Activated CD8-positive, alpha-beta T cell treated with anti-CD3 and anti-CD28 coated beads, Interleukin-2, amount 10 ng/mL, durations not matched to agents 7 days and 5 days (primary cell): ENCODE results near the gene ANTXR1. TPM values are rescaled to one million over a fixed set of nuclear protein-coding genes. Genes with fewer than 3 reads are reported as not detected.

Source experiments
- ATAC-seq: fragments of 150-1000 bp; cut with Tn5 transposase; one replicate; pipeline ENCODE4 v1.10.0; 2021; ENCODE audit warnings: moderate library complexity
- CTCF ChIA-PET: fragments of 350-600 bp; sonication (Branson Sonifier 250); formaldehyde crosslinking; loops from one replicate; lab custom pipeline; 2021; ENCODE audit warnings: antibody characterized with exemption; lab: Charles Lee
- POLR2A ChIA-PET: fragments of 350-600 bp; sonication (Branson Sonifier 250); formaldehyde crosslinking; loops from one replicate; lab custom pipeline; 2021; ENCODE audit warnings: antibody characterized with exemption; lab: Charles Lee
- DNase-seq: peaks from one replicate; pipeline ENCODE4 v3.0.0-alpha.2; 2020
- H3K27ac Mint-ChIP-seq: one replicate; pipeline ENCODE4 v1.8.0; 2021; ENCODE audit warnings: mild to moderate bottlenecking, mixed read lengths
- H3K27me3 Mint-ChIP-seq: one replicate; pipeline ENCODE4 v1.8.0; 2021; ENCODE audit warnings: low read depth, mixed read lengths
- H3K36me3 Mint-ChIP-seq: one replicate; pipeline ENCODE4 v1.8.0; 2021; ENCODE audit warnings: low read depth, mixed read lengths
- H3K4me1 Mint-ChIP-seq: one replicate; pipeline ENCODE4 v1.8.0; 2021; ENCODE audit warnings: low read depth, mixed read lengths
- H3K4me3 Mint-ChIP-seq: one replicate; pipeline ENCODE4 v1.8.0; 2021; ENCODE audit warnings: mild to moderate bottlenecking, mixed read lengths
- H3K9me3 Mint-ChIP-seq: one replicate; pipeline ENCODE4 v1.8.0; 2022; ENCODE audit warnings: mixed read lengths; ENCODE audit not compliant: insufficient read depth
- microRNA-seq: library from miRNA; unstranded; fragments of <30 nt; microRNA quantifications from one replicate; pipeline ENCODE4 v1.2.0, GENCODE V29; 2022
- total RNA-seq, 2 experiments: library from RNA; stranded (reverse); gene quantifications; one replicate each; pipeline ENCODE4 v1.2.3, GENCODE V29; 2021

ANTXR1 gene
- total RNA-seq, 2 experiments from 2014 or later: 0.05 TPM; not detected in 1

GRCh38 chr2:69298261-69298660 is 285.3 kb downstream of the ANTXR1 start:
- ChIA-PET CTCF (no interaction called here), POLR2A (no interaction called here)
- Mint-ChIP-seq H3K4me1 (no peaks in the 10 kb centered on the region), H3K9me3 (no peaks in the 10 kb centered on the region), H3K27ac (no peak overlapping the region), H3K36me3 (no peaks in the 10 kb centered on the region), H3K4me3 (no peak overlapping the region), H3K27me3 (peaks cover 17% of the 10 kb centered on the region)
- ATAC-seq (no peak), DNase-seq (no peak)

GRCh38 chr2:69298862-69299261 is 285.9 kb downstream of the ANTXR1 start:
- POLR2A ChIA-PET: no interaction called here
- no peak overlapping the region for H3K4me3 Mint-ChIP-seq
- ATAC-seq: no peak
- H3K36me3 Mint-ChIP-seq: no peaks in the 10 kb centered on the region
- no peak for DNase-seq
- H3K27me3 Mint-ChIP-seq: peaks cover 18% of the 10 kb centered on the region
- H3K4me1 Mint-ChIP-seq: no peaks in the 10 kb centered on the region
- CTCF ChIA-PET: no interaction called here
- H3K27ac Mint-ChIP-seq: no peak overlapping the region
- H3K9me3 Mint-ChIP-seq: no peaks in the 10 kb centered on the region

Small RNA genes within 50 kb of the gene (microRNA-seq; reads per million reads assigned to microRNA genes)
- gene MIR3126: not detected

Other genes starting within 250 kb of the ANTXR1 start
- gene BMP10, start 141.8 kb upstream of the ANTXR1 start, total RNA-seq: not detected
- gene GKN2, start 60.3 kb upstream of the ANTXR1 start, total RNA-seq: not detected
- not detected for gene GKN1, start 38.5 kb upstream of the ANTXR1 start, total RNA-seq